Measurements from ENCODE around the gene VWF.
"Not testable (repeated sequence)": the region's sequence is repeated elsewhere in the genome, so short reads cannot be mapped to it uniquely, and the experiment has no call there.

Gene VWF

DNA sequence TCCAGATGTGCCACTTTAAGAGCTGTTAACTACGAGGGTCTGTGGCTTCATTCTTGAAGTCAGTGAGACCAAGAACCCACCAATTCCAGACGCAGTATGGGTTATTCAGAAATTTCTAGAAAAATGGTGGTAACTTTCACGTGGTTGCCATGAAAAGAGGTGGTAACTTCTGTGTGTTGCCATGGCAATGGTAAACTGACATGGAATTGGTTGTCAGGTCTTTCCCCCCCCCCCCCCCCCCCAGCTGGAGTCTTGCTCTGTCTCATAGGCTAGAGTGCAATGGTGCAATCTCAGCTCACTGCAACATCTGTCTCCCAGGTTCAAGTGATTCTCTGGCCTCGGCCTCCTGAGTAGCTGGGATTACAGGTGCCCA is 18.8 kb upstream of the VWF start:
- DNase-seq = no peak

DNA sequence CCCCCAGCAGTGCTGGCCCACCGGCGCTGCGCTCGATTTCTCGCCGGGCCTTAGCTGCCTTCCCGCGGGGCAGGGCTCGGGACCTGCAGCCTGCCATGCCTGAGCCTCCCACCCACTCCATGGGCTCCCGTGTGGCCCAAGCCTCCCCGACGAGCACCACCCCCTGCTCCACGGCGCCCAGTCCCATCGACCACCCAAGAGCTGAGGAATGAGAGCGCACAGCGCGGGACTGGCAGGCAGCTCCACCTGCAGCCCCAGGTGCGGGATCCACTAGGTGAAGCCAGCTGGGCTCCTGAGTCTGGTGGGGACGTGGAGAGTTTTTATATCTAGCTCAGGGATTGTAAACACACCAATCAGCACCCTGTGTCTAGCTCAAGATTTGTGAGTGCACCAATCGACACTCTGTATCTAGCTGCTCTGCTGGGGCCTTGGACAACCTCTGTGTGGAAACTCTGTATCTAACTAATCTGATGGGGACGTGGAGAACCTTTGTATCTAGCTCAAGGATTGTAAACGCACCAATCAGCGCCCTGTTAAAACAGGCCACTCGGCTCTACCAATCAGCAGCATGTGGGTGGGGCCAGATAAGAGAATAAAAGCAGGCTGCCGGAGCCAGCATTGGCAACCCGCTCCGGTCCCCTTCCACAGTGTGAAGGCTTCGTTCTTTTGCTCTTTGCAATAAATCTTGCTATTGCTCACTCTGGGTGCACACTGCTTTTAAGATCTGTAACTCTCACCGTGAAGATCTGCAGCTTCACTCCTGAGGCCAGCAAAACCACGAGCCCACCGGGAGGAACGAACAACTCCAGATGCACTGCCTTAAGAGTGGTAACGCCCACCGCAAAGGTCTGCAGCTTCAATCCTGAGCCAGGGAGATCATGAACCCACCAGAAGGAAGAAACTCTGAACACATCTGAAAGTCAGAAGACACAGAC is 18.2 kb upstream of the VWF start:
- DNase-seq = not testable (repeated sequence)

DNA sequence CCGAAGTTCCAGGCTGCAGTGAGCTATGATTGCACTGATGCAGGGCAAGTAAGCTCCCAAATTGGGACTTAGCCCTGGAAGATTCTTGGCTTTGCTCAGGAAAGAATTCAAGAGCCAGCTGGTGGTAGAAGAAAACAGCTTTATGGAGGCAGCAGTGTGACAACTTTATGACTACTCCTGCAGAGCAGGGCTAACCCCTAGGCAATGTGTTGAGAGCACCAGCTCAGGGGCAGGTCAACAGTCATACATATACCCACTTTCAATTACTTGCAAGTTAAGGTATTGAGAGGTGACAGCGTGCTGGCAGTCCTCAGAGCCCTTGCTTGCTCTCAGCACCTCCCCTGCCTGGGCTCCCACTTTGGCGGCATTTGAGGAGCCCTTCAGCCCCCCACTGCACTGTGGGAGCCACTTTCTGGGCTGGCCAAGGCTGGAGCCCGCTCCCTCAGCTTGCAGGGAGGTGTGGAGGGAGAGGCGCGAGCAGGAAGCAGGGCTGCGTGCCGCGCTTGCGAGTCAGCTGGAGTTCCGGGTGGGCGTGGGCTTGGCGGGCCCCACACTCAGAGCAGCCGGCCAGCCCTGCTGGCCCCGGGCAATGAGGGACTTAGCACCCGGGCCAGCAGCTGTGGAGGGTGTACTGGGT is 17.4 kb upstream of the VWF start:
- not testable (repeated sequence) for DNase-seq

DNA sequence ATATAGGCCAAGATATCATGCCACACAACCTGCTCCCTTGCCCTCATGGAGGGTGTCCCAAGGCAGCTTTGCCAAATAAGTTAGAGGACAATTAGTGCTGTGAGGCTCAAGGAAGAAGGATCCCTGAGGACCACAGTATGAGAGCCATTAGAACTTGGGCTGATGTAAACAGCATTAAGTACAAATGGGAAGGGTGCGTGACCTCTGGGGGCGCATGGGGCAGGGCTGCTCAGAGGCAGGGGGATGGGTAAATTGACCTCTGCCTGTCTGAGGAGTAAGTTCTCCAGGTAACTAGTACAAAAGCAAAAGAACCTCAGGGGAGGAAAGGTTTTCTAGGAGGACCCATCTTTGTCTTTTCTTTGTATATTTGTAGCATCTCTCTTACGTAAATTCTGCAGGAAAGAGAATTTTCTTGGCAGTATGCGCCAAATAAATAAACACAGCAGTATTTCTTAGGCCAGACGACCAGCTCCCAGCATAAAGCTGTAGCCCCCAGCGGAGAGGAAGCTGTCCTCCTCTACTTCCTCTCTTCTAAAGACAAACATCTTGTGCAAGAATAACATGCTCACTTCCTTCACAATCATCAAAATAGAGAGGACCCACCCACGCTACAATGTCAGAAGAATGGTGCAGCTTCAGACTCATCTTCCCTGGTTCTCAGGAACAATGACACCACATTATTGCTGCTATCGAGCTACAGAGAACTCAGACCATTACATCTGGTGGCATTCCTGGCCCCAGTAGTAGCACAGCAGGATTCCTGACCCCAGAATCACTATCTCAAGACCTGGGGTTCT is 16.4 kb upstream of the VWF start:
- DNase-seq = peak; percentile 8 to 33

DNA sequence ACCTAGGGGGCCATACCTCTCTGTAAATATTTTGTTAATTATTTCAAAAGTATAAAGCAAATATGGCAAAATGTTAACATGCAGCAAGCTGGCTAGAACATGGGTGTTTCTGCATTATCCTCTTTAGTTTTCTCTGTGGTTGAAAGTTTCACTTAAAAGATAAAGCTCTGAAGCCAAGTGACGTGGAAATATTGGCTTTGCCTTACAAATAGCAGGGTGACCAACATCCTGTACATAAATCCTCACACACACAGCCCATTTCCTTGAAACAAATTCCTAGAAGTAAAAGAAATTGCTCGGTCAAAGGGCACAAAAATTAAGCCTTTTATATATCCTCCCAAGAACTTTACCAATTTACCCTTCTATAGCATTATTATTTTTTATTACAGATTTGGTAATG is 10.6 kb upstream of the VWF start:
- no peak for DNase-seq

DNA sequence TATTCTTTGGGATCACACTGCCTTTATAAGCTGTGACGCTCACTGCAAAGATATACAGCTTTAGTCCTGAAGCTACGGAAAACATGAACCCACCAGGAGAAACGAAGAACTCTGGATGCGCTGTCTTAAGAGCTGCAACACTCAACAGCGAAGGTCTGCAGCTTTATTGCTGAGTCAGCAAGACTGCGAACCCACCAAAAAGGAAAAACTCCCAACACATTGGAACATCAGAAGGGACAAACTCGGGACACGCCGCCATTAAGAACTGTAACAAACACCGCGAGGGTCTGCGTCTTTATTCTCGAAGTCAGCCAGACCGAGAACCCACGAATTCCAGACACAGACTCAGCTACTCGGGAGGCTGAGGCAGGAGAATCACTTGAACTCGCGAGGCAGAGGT is 9.2 kb upstream of the VWF start:
- no peak for DNase-seq

DNA sequence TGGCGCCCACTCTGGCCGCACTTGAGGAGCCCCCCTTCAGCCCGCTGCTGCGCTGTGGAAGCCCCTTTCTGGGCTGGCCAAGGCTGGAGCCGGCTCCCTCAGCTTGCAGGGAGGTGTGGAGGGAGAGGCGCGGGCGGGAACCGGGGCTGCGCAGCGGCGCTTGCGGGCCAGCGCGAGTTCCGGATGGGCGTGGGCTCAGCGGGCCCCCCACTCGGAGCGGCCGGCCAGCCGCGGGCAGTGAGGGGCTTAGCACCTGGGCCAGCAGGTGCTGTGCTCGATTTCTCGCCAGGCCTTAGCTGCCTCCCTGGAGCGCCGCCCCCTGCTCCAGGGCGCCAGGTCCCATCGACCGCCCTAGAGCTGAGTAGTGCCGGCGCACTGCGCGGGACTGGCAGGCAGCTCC is 8.0 kb upstream of the VWF start:
- DNase-seq = no peak

DNA sequence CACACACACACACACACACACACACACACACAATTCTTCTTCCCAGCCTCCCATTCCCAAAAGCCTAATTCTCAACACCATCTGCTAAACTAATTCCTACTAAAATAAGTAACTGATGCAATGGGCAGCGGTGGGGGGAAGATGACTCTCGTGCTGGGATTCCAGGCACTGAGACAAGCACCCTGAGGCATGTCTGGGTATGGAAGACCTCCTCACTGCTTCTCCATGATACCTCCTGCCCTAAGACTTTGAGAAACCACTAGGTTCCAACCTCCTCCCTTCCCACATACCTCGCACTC is 789 bp upstream of the VWF start:
- no peak for DNase-seq

DNA sequence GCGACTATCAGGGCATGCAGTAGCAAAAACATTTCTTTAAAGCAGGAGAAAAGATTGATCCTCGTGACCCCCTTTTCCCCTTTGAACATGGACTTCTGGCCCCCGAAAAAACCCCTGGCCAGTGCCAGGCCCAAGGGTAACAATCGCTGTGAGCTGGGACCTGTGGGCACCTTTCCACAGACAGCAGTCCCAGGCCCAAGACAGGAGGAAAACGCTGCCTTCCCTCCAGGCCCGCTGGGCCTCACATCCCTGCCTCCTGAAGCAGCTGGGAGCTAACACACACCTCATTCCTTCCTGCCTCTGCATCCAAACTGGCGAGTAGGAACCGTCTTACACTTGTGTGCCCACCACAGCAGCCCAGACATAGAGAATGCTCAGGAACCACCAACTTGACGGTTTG is 1.2 kb downstream of the VWF start:
- no peak for DNase-seq

DNA sequence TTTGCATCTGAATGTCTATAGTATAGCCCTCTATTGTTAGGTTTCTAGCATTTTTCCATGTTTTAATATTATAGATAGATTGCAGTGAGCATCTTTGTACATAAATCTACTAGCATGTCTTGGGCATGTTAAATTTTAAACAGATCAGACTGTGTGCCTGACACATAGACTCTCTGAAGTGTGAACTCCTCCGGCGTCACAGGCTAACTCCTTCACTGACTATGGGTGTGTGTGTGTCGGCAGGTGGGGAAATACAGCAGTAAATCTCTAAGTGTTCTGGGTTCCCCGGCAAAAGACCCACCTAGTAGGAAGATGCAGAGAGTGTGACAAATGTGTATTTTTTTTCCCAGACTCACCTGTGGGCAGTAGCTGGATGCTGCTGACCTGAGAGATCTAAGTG is 2.3 kb downstream of the VWF start:
- no peak for DNase-seq

DNA sequence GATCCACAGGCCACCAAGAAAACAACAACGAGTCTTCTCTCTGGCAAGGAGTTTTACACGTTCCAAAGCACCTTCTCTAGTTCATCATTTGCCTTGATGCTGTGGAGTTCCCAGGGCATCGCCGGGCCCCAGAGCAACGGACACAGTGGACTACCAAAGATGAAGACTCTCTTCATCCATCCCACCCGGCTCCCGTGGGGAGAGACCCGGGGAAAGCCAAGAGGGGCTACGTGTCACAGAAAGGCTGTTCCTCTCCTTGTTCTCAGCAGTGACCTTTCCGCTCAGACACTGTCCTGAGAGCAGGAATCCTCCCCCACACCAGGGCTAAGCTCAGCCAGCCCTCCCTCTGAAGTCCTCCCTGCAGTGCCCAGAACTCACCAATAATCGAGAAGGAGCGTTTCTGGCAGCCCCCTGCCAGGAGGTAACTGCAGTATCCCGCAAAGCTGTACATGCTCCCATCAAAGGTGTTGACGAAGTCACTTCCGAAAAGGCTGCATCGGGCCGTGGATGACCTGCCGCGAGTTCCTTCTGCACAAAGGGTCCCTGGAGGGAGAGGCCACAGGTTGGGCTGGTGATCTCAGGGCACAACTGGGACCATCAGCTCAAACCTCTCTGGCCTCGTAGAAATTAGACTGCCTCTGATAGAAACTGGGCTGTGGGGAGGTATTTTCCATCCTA is 3.5 kb downstream of the VWF start:
- no peak for DNase-seq

DNA sequence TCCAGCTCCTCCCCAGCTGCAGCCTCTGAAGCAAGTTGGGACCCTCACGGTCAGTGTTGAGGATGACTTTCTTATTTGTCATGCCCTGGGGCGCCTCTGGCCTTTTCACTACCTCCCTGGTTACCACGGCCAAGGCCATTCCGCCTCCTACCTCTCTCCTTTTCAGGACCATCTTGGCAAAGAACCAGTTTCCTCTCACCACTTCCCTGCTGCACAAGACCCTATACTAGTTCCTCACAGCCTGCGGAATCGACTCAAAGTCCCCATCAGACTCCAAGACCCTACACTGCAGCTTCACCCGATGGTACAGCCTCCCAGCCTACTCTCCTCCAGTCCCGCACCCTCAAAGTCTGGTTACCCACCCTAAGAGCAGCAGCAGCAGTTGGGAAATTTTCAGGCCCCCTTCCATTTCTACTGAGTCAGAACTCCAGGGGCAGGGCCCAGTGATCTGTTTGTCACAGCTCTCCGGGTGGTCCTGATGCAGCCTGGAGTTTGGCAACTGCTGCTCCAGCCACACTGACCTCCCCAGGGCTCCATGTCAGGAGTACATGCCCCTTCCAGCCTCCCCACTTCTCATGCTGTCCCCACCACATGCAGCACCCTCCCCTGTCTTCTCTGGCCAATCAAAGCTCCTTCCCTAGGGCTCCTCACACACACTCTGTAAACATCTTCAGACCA is 5.4 kb downstream of the VWF start:
- no peak for DNase-seq

DNA sequence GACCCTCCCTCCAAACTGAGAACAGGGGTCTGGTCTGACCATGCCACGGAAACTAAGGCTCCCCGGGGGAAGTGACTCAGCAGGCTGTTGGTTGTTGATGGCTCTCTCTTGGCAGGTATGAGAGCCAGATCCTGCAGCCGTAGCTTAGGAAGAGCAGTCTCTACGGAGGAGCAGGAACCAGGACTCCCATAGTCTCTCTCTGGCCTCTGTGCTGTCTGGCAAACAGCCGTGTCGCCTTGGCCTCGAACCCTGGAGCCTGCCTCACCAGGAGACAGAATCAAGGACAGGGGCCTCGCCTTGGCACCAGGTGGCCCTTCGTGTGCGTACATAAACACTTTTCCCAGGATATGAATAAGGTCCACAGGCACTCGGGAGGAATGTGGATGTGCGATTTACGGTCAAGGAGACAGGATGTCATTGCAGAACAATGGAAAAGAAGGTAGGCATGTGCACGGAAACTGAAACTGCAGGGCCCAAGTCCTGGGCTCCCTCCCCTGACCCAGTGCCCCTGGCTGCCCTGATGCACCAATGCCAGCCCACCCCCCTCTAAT is 7.9 kb downstream of the VWF start:
- DNase-seq = no peak

DNA sequence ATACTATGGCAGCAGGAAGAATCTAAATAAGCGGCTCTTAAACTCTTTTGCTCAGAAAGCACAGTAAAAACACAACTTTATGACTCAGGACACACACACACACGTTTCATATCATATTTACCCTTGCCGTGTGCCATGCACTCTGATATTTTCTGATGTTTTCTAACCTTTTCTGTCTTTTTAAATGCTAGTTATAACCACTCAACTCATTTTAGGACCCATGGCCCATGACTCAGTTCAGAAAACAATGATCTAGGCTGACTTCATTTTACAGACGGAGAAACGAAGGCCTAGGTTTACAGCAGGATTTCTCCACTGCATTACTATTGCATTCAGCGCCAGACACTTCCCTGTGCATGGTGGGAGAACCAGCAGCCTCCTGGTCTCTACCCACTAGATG is 9.1 kb downstream of the VWF start:
- DNase-seq = no peak

DNA sequence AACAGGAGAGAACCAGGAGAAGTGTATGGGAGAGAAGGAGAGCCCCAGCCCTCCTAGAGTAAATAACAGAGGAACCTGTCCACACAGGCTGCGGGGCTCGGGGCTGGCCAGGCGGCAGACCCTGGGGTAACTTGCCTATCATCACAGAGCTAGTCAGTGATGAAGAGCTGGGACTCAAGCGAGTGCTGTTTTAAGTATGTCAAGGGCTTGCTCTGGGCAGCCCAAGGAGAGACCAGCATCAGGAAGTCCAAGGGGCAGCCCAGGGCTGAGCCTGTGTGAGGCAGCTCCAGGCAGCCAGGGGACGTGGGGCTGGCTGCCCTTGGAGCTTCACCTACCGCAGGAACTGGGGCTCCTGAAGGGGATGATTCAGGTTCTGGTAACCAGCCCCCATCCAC is 10.0 kb downstream of the VWF start:
- no peak for DNase-seq

DNA sequence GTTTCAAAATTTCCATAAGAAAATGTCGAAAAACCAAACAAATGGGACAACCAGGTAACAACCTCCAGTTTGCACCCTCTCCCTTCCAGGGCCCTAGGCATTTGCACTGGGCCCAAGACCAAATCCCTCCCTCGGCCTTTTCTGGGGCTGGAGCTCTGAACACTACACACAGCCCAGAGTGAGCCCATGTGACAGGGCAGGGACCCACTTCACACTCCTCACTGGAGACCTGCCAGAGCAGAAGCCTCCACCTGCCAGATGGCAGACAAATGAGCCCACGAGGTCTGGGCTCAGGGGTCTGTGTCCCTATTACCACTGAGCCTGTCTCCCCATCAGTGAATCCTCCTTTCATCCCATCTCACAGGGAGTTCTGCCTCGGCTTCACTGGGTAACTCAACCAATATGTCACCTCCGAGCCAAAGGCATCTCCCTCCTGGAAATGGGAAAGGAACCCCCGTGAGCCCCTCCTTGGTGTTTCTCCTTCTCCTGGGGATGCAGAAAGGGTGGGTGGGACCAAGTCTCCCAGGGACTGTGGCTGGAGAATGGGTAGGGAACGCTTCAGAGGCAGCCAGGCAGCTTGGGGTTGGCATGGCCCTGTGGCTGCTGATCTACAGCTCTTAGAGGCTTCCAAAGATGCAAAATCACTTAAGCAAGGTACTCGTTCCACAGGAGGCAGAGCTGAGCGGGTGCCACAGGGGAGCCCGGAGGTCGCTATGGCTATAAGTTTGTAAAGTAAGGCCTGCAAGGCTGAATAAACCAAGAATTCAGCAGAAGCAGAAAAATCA is 10.6 kb downstream of the VWF start:
- no peak for DNase-seq

DNA sequence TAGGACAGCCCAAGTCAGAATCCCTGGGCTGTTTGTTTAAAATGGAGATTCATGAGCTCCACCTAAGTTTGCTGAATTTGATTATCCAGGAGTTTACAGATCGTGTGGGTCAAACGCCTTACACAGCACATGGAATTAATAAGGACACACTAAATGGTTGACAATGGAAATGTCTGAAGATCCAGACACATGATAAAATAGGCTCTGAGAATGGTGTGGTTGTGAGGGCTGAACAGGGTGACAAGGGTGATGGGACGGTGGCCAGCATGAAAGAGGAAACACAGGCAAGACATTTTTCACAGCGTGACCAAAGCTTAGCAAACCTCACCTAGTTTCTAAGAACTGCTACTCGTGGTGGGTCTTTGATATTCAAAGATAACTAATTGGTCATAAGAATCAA is 12.5 kb downstream of the VWF start:
- DNase-seq = no peak

DNA sequence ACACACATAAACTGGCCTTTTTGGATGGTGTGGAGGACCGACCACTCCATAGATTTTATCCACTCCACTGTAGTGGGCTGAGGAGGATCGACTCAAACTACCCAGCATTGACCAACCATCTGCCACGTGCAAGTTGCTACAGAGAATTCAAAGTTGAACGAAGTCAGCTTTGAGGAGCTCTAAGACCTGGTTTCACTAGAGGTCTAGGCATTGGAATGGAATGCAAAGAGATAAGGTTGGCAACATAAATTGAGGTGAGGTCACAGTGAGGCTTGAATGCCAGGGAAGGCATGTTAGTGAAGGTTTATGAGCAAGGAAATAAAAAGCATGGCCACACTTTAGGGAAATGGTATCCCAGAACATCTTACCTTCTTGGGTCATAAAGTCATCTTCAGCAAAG is 14.5 kb downstream of the VWF start:
- DNase-seq = no peak

DNA sequence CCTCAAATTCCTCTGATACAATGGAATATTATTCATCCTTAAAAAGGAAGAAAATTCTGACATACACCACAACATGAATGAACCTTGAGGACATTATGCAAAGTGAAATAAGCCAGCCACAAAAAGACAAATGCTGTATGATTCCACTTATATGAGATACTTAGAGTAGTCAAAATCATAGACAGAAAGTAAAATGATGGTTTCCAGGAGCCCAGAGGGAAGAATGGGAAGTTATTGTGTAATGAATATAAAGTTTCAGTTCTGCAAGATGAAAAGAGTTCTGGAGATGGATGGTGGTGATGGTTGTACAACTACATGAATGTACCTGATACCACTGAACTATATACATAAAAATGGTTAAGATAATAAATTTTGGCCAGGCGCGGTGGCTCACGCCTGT is 18.3 kb downstream of the VWF start:
- no peak for DNase-seq

DNA sequence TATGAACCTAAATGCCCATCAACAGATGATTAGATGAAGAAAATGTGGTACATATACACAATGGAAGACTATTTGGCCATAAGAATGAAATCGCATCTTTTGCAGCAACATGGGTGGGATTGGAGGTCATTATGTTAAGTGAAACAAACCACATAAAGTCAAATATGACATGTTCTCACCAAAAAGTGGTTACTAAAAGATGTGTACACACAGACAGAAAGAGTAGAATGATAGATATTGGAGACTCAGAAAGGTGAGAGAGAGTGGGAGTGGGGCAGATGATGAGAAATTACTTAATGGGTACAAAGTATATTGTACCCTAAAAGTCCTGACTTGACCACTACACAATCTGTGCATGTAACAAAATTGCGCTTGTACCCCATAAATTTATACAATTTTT is 19.6 kb downstream of the VWF start:
- no peak for DNase-seq

DNA sequence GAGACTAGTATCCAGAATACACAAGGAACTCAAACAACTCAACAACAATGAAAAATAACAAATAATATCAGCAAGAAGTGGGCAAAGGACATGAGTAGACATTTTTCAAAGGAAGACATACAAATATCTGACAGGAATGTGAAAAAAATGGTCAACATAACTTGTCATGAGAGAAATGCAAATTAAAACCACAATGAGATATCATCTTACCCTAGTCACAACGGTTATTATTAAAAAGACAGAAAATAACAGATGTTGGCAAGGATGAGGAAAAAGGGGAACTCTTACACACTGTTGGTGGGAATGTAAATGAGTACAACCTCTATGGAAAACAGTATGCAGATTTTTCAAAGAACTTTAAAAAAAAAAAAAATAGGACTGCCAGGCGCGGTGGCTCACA is 20.4 kb downstream of the VWF start:
- no peak for DNase-seq

DNA sequence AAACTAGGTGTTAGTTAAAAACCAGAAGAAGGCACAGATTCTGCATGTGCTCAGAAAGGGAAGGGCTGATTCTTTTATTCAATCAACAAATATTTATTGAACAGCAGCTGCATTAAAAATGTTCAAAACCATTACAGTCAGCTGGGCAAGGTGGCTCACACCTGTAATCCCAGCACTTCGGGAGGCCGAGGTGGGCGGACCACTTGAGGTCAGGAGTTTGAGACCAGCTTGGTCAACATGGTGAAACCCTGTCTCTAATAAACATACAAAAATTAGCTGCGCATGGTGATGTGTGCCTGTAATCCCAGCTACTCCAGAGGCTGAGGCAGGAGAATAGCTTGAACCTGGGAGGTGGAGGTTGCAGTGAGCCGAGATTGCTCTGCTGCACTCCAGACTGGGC is 22.4 kb downstream of the VWF start:
- not testable (repeated sequence) for DNase-seq

All from activated CD4-positive, alpha-beta T cell treated with anti-CD3 and anti-CD28 coated beads, Interleukin-2, amount 50 U/mL, for 48 hours (primary cell).